ENCODE measurements around the gene MDN1.
"Not testable (repeated sequence)": the region's sequence is repeated elsewhere in the genome, so short reads cannot be mapped to it uniquely, and the experiment has no call there.

Gene MDN1

DNA sequence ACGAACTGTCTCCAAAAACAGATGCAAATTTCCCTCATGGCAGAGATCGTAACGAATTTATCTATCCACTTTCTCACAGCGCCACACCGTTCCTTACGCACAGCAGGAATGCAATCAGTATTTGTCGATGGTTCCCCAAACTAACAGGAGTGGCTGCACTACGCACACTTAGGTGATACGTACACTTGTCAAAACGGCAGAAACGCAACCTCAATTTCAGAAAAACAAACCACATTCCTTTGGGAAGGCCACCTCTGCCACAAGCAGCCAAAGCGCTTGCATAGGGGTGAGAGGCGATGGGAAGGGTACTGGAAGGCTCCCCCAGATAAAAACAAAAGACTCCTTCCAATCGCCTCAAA, 638 bp downstream of the MDN1 start:
- peak; percentile 23 for DNase-seq

GRCh38 chr6:89817481-89817880, 2.1 kb downstream of the MDN1 start:
- DNase-seq, result no peak

DNA sequence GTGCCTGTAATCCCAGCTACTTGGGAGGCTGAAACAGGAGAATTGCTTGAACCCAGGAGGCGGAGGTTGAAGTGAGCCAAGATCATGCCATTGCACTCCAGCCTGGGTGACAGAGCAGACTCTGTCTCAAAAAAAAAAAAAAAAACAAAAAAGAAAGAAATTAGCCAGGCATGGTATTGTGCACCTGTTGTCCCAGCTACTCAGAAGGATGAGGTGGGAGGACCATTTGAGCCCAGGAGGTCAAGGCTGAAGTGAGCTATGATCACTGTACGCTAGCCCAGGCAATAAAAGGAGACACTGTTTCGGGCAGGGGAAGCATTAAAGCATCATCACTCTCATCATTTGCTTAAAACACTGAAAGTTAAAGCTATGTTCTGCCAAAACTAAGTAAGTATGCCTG, 6.2 kb downstream of the MDN1 start:
- not testable (repeated sequence) for DNase-seq

GRCh38 chr6:89807581-89807980, 12.0 kb downstream of the MDN1 start:
- DNase-seq, result no peak

GRCh38 chr6:89805814-89806371, 13.7 kb downstream of the MDN1 start:
- DNase-seq, result no peak

- DNase-seq, result no peak
These were observed 16.3 kb downstream of the MDN1 start for GRCh38 chr6:89803271-89803670.

DNA sequence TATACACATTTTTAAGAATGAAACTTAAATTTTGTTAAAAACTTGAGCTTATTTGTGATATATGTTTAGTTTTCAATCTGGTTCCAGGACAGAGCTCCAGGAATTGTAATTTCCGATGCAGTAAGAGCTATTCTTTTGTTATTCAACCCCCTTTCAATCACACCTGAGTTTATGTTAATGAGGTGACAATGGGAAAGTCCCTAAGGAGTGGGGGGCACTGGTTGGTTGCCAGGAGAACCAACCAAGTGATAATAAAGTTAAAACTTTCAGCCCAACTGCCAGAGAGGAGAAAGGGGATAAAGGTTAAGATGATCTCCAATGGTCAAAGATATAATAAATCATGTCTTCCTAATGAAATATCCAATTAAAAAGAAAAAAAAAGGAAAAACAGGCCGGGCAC, 19.8 kb downstream of the MDN1 start:
- DNase-seq, result no peak

- no peak for DNase-seq
These were observed 20.5 kb downstream of the MDN1 start for GRCh38 chr6:89799096-89799495.

DNA sequence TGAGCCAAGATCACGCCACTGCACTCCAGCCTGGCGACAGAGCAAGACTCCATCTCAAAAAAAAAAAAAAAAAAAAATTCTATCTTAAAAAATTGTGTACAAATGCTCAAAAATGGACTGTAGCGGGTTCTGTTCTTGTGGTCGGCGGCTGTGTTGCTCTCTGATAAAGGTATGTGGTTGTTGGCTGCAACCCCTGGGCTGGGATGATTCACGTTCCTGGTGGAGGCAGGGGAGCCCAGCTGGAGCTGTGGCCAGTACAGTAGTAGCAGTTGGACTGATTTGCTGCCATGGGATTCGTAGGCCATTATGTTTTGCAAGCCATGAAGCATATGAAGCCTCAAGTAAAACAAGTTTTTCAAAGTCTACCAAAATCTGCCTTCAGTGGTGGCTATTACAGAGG, 22.3 kb downstream of the MDN1 start:
- DNase-seq, result no peak

DNA sequence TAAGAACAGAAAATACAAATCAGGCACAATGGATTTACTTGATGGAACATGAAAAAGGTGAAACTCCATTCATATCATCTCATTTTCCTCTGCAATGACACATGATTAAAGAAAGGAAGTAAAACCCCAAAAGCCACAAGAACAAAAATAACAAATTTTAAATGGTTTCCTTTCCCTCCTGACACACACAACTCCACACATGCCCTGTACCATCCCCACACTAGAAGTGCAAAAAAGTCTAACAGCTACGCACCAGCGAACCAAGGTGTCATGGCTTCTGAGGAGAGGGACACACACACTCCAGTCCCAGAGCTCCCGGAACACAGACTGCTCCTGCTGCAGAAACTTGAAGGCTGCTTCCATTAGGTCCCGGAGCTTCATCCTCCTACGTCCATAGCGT, 25.3 kb downstream of the MDN1 start:
- peak; percentile 15 for DNase-seq

GRCh38 chr6:89793586-89793985, 26.0 kb downstream of the MDN1 start:
- DNase-seq, result no peak

DNA sequence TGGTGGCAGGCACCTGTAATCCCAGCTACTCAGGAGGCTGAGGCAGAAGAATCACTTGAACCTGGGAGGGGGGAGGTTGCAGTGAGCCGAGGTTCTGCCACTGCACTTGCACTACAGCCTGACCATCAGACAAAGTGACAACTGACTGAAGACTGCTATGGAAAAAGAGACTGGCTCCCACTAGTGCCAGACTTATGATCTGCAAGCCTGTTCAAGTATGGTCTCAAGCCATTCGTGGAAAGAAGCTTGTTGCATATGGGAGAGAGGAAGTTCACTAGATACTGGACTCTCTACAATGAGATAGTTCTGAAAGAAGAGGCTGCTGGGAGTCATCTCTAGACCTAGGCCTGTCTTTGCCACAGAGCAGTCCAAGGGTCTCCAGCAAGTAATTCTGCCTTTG, 26.7 kb downstream of the MDN1 start:
- DNase-seq, result peak; percentile 7

DNA sequence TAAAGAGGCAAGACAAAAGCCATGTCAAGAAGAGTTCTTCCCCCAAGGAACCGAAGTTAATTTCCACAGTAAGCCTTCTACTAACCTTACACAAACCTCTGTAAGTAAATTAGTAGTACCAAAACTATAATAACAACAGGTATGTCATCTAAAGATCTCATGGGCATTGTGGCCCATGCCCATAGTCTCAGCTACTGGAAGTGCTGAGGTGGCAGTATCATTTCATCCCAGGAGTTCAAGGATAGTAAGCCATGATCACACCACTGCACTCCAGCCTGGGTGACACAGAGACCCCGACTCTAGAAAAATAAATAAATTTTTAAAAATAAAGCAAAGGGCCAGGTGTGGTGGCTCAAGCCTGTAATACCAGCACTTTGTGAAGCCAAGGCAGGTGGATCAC, 29.2 kb downstream of the MDN1 start:
- no peak for DNase-seq

- DNase-seq, result no peak
These were observed 29.6 kb downstream of the MDN1 start for GRCh38 chr6:89789980-89790379.

DNA sequence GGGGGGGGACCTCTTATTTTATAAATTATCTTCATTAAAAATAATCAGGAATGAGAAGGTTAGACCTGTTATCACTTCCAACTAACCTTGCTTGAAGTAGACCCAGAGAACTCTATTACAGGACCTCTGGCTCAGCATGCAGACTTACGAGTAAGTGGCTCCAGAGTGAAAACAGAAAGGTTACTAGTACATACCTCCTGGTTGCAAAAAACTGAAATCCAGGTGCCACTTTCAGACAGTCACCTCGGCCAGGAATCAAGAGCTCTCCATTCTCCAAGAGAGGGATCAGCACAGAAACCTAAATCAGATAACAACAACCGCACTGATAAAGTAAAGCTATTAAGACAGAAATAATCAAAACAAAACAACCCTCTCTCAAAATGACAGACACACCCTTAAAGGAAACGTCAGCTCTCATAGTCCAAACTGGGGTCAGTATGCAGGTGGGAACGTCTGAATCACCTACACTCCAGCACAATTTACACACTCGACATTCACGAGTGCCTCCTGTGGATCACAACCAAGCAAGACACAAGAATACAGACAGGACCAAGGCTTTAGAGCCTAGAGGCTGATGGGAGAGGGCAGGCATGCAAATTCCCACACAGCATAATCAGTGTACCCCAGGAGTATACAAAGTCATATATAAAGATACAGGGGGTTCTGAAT, 31.8 kb downstream of the MDN1 start:
- DNase-seq, result no peak

- no peak for DNase-seq
These were observed 32.6 kb downstream of the MDN1 start for GRCh38 chr6:89786970-89787369.

GRCh38 chr6:89784838-89785237, 34.8 kb downstream of the MDN1 start:
- no peak for DNase-seq

- not testable (repeated sequence) for DNase-seq
These were observed 36.3 kb downstream of the MDN1 start for GRCh38 chr6:89783293-89783692.

DNA sequence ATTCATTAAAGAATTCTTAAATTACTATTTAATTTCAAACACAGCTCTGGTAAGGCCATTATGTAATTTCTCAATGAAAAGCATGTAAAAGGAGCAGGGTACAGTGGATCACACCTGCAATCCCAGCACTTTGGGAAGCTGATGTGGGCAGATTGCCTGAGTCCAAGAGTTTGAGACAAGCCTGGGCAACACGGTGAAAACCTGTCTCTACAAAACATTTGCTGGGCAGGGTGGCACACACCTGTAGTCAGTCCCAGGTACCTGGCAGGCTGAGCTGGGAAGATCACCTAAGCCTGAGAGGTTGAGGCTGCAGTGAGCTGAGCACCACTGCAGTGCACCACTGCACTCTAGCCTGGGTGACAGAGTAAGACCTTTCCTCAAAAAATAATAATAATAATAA, 37.4 kb downstream of the MDN1 start:
- no peak for DNase-seq

DNA sequence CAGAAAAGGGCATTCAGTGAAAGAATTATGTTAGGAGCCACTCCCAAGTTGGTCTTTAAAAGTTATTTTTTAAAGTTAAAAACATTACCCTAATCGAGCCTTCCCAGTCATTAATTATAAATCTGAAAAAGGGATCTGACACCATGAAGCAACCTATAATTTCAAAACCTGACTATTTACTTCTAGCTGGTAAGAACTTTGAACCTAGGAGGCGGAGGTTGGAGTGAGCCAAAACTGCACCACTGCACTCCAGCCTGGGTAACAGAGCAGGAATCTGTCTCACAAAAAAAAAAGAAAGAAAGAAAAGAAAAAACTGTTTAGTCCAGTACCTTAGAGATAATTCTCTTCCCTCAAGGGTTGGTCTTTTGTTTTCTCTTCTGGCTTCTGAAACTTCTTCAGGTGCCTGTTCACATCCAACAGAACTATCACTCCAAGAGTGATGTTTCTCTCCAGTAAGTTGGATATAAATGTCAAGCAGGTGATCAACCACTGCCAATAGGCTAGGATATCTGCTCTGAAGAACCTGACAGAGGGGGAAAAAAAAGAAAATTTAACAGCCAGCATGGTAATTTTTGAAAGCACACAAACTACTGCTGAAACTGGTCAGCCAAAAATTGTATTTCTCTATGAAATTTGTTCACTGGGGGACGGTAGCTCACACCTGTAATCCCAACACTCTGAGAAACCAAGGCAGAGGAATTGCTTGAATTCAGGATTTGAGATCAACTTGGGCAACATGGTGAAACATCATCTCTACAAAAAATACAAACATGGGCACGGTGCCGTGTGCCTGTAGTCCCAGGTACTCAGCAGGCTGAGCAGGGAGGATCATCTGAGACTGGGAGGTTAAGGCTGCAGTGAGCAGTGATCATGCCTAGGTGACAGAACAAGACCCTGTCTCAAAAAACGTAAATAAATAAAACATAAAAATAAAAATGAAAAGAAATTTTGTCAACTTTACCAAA, 38.2 kb downstream of the MDN1 start:
- no peak for DNase-seq

- no peak for DNase-seq
These were observed 42.1 kb downstream of the MDN1 start for GRCh38 chr6:89777455-89777854.

- DNase-seq, result no peak
These were observed 42.9 kb downstream of the MDN1 start for GRCh38 chr6:89776583-89777233.

DNA sequence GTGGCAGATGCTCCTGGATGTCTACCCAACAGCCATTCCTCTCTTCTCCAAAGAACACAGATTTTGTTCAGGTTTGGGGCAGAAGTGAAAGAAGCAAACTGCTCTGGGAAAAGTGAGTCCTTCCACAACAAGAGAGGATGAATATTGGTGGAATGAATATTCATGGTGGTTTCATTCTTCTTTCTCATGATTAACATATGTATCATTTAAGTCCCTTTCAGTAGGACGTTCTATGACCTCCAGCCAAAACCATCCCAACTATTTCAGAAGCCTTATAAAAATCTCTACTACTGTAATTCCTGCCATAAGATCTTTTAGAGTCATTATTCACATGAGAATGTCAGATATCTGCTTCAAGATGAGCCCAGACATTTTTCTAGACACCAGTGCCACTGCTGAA, 44.4 kb downstream of the MDN1 start:
- DNase-seq, result no peak

DNA sequence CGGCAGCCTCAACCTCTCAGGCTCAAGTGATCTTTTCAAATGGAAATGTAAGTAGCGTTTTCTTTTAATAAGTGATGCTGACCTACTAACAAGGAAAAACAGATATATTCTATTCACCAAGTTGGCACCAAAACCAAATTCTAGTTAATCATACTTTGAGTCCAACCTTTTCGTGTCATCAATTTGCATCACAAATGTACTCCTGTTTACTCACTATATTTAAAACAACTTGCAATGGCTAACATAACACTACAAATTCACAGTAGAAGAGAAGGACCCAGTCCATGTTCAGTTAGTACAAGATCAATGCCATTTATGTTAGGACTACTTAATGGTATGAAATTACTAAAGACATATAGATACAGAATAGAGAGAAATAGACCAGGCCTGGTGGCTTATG, 50.0 kb downstream of the MDN1 start:
- no peak for DNase-seq

Measured in stimulated activated CD4-positive, alpha-beta T cell treated with anti-CD3 and anti-CD28 coated beads, Interleukin-4, amount 100 ng/mL, for 24 hours (primary cell).